GM19193 (cell line): Measurements from ENCODE around the gene TEX13A.

Experiments used
- POLR2A ChIP-seq: IDR thresholded peaks from 4 replicates; pipeline ENCODE4 v1.6.1; 2011; ENCODE audit not compliant: insufficient read depth, insufficient read length; ENCODE audit errors: extremely low read depth

TEX13A gene

DNA sequence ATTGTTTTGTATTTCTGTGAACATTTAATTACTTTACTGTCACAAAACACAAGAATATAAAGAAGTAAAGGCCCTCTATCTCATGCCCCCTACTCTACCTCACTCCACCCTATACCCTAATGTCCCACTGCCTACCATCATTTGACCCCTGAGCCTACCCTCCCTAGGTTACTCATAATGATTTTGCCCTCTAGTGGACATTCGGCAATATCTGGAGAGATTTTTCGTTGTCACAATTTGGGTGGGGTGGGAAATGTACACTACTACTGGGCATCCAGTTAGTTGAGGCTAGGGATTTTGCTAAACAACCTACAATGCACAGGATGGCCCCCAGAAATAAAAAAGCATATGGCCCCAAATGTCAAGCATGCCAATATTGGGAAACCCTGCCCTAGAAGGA lies 10.2 kb downstream of the TEX13A start:
- TF ChIP-seq POLR2A: no peak

DNA sequence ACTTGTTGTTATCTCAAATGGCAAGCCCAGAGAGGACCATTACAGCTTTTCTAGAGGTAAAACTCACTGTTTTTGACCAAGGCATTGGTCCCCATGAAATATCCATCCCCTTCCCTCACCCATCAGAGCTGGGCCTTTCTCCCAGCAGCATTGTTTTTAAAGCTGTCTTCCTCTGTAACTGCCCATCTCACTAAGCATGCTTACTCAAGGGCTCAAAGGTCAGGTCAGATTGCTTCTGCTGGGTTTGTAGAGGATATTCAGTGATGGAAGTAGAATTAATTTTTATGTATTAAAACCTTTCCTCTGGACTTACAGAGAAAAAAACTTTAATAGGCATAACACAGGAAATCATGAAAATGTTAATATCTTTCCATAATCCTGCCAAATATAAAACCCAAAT lies 11.1 kb downstream of the TEX13A start:
- no peak for TF ChIP-seq POLR2A

DNA sequence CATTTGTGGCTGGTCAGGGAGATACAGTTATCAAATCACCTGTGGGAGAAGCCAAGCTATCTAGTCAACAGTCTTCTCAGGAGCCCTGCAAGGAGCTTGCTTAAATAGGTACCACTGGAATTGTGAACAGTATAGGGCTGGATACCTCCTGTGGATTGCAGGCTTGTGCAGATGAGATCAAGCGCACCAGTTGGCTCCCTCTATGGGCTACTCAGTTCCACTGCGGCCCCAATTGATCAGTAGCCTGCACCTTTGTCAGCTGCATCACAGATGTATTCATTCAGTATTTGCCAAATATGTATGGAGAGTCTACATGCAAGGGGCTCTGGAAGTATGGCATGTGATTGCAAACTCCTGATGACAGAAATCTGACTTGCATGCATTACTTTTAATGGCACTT lies 28.6 kb downstream of the TEX13A start:
- no peak for TF ChIP-seq POLR2A

DNA sequence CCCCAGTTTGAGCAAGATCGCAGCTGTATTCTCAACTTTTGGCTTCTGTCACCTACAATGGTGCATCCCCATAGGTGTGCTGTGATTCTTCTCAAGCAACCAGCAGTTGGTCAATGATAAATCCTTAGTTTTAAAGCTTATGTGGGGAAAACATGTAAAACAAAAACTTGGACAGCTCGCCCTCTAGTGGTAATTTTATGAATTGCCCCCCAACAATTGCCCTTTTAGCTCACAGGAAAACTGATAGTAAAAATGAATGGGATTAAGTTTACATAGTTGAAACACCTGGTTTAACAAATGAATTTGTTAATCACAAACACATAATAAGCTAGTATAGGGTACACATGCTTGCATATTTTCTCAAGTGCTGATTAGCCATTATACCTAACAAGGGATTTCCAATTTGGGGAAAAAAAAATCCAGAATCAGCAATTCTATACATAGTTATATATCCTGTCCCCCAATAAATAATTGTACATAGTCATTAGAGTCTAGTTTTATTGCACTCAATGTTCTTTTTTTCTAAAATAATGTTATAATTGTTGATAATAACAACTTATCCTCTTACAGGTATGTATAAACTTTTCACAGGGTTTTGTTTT lies 30.1 kb downstream of the TEX13A start:
- TF ChIP-seq POLR2A: no peak

DNA sequence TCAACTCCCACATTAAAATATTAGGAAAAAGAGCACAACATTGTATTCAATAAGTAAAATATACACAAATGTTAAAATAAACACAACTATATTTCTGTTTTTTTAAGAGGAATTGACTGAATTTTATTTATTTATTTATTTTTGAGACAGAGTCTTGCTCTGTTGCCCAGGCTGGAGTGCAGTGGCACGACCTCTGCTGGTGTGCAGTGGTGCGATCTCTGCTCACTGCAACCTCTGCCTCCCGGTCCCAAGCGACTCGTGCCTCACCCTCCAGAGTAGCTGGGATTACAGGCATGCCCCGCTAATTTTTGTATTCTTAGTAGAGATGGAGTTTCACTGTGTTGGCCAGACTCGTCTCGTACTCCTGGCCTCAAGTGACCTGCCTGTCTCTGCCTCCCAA lies 31.4 kb downstream of the TEX13A start:
- TF ChIP-seq POLR2A: no peak

DNA sequence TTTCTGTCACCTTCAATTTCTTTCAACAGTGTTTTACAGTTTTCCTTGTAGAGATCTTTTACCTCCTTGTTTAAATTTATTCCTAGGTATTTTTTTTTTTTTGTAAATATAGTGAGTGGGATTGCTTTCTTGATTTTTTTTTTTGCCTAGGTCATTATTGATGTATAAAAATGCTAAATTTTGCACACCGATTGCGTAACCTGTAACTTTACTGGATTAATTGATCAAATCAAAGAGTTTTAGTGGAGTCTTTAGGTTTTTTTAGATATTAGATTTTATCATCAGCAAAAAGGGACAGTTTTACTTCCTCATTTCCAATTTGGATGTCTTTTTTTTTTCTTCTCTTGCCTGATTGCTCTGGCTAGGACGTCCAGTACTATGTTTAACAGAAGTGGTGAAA lies 40.9 kb downstream of the TEX13A start:
- TF ChIP-seq POLR2A: no peak

DNA sequence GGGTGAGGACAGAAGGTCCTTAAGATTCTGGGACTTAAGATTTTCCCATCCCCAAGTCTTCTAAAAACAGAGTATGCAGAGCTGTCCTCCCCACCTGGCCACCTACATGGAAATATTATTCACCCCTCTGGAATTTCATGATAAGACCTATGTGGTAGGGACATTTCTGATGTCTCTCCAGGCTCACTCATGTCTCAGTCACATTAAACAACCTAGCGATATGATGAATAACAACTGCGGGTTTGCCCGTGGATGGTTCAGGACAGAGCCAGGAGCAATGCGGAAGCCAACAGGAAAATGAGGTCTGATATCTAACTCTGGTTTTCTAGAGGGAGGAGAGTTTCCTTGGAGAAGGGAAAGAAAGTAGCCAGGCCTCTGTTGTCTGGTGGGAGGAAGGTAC lies 47.4 kb downstream of the TEX13A start:
- TF ChIP-seq POLR2A: no peak
